ENCODE data around the gene RAD51AP2. TPM values are rescaled to one million over a fixed set of nuclear protein-coding genes. Genes with fewer than 3 reads are reported as not detected.

The RAD51AP2 gene
- total and polyA plus RNA-seq, 2 of the 13 experiments (the other 11 are each of a cell fraction or from before 2014, with no cell fraction given): 0.11 to 0.12 TPM

DNA sequence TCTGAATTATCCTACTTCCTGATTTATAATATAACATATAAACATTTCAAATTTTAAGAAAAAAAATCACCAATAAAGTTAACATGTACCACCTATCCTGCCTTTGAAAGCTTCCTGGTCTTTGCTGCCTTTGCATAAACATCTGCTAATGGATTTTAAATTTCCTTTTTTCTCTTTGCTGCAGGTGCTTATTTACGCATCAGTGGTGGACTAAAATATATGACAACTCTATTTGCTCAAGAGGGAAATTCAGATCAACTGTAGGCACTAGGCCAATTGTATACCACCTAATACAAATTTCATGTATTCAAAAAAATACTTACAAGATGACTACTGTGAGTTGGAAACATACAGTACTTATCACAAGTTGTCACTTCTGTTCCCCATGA lies 57.2 kb downstream of the RAD51AP2 start:
- Histone ChIP-seq H2AFZ (ENCODE audit: low read length) (no peak overlapping the region), H3K4me2 (ENCODE audit: low read depth, low read length) (no peak overlapping the region), H3K9me3 (ENCODE audit: low read length) (no peaks in the 10 kb centered on the region), H3K27me3 (ENCODE audit: control insufficient read depth in 1 of 2, insufficient read depth in 2 of 2, low read length in 2 of 2) (no peaks in the 10 kb centered on the region), H3K4me3 (replicated peaks in 1 of 3; ENCODE audit: insufficient read depth in 1 of 3, low read depth in 2 of 3, low read length in 3 of 3) (no peak overlapping the region), H3K36me3 (replicated peaks in 1 of 2; ENCODE audit: control insufficient read depth in 1 of 2, insufficient read depth in 2 of 2, low read length in 2 of 2) (no peaks in the 10 kb centered on the region), H3K4me1 (ENCODE audit: insufficient read depth, low read length) (peaks cover 28% of the 10 kb centered on the region), H3K9ac (ENCODE audit: insufficient read depth, low read depth, low read length) (no peak overlapping the region), H4K20me1 (ENCODE audit: insufficient read depth, low read length) (no peaks in the 10 kb centered on the region), H3K79me2 (ENCODE audit: insufficient read depth, low read length) (no peaks in the 10 kb centered on the region), H3K27ac (ENCODE audit: extremely low read length, insufficient read depth, low read length) (no peak overlapping the region)
- ChIA-PET CTCF (ENCODE audit: low intra/inter-chr PET ratio, low total read pairs) (no interaction called here), POLR2A (no interaction called here)
- intact Hi-C loops (cut with micrococcal nuclease; ENCODE audit: unreplicated experiment): no loop called here
- no TSS peak for BruUV-seq (replicated peaks)
- ATAC-seq (no peak), DNase-seq (ENCODE audit: low spot score) (no peak), FAIRE-seq (no peak)
- no peak for TF ChIP-seq RBFOX2 (IDR thresholded peaks at IDR 0.05; ENCODE audit: low read depth, low read length)
- TF ChIP-seq ZNF772 (CRISPR knock-in tag; IDR thresholded peaks at IDR 0.05): no peak
- no peak for TF ChIP-seq ZBTB38 (CRISPR knock-in tag; IDR thresholded peaks at IDR 0.05)
- TF ChIP-seq ARNT (IDR thresholded peaks at IDR 0.05): no peak
- TF ChIP-seq SUZ12 (IDR thresholded peaks at IDR 0.05; ENCODE audit: low read depth, low read length): no peak
- TF ChIP-seq, protein P1, sequence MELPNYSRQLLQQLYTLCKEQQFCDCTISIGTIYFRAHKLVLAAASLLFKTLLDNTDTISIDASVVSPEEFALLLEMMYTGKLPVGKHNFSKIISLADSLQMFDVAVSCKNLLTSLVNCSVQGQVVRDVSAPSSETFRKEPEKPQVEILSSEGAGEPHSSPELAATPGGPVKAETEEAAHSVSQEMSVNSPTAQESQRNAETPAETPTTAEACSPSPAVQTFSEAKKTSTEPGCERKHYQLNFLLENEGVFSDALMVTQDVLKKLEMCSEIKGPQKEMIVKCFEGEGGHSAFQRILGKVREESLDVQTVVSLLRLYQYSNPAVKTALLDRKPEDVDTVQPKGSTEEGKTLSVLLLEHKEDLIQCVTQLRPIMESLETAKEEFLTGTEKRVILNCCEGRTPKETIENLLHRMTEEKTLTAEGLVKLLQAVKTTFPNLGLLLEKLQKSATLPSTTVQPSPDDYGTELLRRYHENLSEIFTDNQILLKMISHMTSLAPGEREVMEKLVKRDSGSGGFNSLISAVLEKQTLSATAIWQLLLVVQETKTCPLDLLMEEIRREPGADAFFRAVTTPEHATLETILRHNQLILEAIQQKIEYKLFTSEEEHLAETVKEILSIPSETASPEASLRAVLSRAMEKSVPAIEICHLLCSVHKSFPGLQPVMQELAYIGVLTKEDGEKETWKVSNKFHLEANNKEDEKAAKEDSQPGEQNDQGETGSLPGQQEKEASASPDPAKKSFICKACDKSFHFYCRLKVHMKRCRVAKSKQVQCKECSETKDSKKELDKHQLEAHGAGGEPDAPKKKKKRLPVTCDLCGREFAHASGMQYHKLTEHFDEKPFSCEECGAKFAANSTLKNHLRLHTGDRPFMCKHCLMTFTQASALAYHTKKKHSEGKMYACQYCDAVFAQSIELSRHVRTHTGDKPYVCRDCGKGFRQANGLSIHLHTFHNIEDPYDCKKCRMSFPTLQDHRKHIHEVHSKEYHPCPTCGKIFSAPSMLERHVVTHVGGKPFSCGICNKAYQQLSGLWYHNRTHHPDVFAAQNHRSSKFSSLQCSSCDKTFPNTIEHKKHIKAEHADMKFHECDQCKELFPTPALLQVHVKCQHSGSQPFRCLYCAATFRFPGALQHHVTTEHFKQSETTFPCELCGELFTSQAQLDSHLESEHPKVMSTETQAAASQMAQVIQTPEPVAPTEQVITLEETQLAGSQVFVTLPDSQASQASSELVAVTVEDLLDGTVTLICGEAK (IDR thresholded peaks at IDR 0.05): no peak
- TF ChIP-seq, protein P1 (CRISPR knock-in tag; IDR thresholded peaks at IDR 0.05): no peak
- TF ChIP-seq ESRRA (CRISPR knock-in tag; IDR thresholded peaks at IDR 0.05; ENCODE audit: low read depth): no peak
- TF ChIP-seq, protein P2, sequence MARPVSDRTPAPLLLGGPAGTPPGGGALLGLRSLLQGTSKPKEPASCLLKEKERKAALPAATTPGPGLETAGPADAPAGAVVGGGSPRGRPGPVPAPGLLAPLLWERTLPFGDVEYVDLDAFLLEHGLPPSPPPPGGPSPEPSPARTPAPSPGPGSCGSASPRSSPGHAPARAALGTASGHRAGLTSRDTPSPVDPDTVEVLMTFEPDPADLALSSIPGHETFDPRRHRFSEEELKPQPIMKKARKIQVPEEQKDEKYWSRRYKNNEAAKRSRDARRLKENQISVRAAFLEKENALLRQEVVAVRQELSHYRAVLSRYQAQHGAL (CRISPR knock-in tag; IDR thresholded peaks at IDR 0.05; ENCODE audit: not compliant biosample characterization): no peak
- TF ChIP-seq, protein P3, sequence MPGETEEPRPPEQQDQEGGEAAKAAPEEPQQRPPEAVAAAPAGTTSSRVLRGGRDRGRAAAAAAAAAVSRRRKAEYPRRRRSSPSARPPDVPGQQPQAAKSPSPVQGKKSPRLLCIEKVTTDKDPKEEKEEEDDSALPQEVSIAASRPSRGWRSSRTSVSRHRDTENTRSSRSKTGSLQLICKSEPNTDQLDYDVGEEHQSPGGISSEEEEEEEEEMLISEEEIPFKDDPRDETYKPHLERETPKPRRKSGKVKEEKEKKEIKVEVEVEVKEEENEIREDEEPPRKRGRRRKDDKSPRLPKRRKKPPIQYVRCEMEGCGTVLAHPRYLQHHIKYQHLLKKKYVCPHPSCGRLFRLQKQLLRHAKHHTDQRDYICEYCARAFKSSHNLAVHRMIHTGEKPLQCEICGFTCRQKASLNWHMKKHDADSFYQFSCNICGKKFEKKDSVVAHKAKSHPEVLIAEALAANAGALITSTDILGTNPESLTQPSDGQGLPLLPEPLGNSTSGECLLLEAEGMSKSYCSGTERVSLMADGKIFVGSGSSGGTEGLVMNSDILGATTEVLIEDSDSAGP (CRISPR knock-in tag; IDR thresholded peaks at IDR 0.05; ENCODE audit: borderline replicate concordance): no peak
- no peak for TF ChIP-seq RFXANK (CRISPR knock-in tag; IDR thresholded peaks at IDR 0.05)
- in situ Hi-C loops (cut with HindIII; ENCODE audit: extremely low pct_ligation_motif_present, low pct_unique_long_range_greater_than_20kb): no loop called here
- WGBS (ENCODE audit: low lambda C conversion rate): 85% methylated on average over 1 of the region's 1 CpG

Data from HepG2 (cell line).